GM19351 (cell line): ENCODE data around the gene COL1A1.

Source experiments
- ATAC-seq: cut with Tn5 transposase; IDR thresholded peaks from one replicate; pipeline ENCODE4 v1.9.1; 2021; ENCODE audit warnings: mild to moderate bottlenecking, moderate library complexity; ENCODE audit not compliant: unreplicated experiment

COL1A1 gene

DNA sequence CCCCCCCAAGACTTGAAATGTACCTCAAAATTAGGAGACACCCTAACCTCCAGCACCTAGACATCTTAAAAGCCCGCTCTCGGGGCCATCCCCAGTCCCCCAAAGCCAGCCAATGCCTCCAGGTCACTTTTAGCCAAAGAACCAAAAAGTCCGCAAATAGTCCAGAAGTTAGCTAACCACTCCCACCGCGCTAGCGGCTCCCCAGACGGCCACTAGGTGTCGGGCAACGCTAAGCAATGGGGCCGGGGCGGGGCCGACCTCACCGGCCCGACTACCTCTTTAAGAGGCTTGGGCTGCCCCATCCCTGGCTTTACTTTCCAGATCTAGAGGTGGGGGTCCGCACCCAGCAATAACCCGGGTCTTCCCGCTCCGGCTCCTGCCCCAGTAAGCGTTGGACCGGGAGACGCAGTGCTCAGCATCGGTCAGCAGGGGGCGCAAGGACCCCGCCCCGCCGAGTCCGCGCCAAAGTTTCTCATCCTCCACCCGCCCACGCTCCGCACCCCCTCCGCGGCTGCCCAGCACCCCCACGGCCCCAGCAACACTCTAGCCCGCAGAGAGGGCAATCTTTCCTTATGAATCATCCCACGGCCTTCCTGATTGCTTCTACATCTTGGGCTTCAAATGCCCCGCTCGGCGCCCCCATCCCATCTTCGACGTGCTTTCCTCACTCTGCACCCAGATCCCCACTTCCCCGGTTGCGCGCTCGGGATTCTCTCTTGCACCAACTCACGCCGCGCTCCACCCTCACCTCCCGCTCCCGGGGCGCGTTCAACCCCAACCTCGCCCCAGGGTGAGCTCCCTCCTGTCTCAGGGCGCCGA is 765 bp downstream of the COL1A1 start:
- ATAC-seq: peak; percentile 63

DNA sequence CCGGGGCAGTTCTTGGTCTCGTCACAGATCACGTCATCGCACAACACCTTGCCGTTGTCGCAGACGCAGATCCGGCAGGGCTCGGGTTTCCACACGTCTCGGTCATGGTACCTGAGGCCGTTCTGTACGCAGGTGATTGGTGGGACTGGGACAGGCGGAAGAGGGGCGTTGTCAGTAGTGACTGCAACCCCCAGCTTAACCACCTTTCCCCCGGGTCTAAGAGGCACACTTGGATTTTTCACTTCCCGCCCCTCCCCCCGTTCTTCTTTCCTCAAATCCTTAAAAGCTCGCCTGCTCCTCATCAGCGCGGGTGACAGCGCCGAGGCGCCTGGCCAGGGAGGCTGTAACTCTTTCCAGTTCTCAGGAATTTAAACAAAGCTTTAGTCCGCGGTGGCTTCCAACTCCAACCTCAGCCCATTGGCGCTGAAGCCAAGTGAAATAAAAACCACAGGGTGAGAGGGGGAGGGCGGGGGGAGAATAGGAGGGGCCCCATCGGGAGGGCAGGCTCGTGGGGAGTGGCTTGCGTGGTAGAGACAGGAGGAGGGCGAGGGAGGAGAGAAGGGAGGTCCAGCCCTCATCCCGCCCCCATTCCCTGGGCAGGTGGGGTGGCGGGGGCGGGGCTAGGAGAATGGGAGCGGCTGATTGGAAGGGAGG is 1.5 kb downstream of the COL1A1 start:
- peak; percentile 55 for ATAC-seq

DNA sequence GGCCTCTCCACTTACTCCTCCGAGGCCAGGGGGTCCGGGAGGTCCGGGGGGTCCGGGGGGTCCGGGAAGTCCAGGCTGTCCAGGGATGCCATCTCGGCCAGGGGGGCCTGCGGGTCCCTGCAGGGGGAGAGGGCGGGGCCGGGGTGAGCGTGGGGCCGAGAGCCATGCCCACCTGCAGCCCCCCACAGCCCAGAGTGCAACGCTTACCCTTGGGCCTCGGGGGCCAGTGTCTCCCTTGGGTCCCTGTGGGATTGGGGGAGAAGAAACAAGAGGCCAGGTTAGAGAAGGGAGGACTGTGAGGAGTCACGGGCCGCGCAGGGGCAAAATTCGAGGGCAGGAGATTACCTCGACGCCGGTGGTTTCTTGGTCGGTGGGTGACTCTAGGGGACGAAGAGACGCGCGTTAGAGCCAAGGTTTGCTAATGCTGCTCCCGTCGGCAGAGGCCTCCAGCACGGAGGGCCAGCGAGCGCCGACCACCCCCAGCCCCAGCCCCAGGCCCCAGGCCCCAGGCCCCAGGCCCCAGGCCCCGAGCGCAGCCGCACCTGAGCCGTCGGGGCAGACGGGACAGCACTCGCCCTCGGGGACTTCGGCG is 2.1 kb downstream of the COL1A1 start:
- no peak for ATAC-seq

DNA sequence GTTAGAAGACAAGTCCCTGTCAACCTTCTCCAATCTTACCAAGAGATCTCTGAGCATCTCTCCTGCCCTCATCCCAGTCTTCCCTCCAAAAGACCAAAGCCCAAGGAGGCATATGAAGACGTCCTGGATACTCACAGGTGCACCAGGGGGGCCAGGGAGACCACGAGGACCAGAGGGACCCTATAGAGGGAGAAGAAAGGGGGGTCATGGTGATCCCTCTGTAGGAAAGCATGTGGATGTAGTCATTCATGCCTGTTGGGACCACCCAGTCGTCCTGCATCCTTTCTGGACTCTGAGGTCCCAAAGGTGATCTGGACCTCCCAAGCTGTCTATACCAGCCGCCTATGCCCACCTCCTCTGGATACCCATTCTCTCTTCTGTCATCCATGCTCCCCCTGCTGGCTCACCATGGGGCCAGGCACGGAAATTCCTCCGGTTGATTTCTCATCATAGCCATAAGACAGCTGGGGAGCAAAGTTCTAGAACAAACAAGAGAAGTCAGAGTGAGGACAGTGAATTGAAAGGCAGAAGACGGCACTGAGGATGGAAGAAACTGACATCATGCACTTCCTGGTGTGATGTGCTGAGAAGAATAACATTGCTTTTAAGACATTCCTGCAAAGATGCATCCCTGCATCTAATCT is 3.3 kb downstream of the COL1A1 start:
- no peak for ATAC-seq

DNA sequence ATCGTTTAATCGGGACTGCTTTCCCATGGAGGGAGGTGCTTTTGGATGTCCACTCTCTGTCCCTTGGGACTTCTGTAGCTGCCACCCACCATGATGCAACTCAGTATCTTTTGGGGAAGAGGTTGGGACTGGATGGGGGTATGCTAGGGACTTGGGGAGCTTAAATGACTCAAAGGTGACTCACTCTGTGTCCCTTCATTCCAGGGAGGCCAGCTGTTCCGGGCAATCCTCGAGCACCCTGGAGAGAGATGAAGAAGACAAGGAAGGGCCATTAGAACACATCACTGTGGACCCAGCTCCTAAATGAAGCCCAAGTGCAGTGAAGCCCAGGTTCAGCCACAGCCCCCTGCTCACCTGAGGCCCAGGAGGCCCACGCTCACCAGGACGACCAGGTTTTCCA is 4.6 kb downstream of the COL1A1 start:
- ATAC-seq: no peak

DNA sequence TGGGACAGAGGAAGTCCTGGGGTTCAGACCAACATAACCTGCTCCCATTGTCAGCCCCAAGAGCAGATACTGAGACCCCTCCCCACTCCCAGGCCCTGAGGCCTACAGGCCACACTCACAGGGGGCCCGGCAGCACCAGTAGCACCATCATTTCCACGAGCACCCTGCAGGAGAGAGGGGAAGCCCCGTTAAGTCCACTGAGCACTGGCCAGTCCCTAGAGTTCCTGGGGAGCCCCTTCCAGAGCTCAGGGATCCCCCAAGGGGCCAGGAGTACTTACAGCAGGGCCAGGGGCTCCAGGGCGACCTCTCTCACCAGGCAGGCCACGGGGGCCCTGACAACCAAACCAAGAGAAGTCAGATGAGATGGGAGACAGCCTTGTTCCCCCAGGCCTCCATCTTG is 5.4 kb downstream of the COL1A1 start:
- ATAC-seq: no peak

DNA sequence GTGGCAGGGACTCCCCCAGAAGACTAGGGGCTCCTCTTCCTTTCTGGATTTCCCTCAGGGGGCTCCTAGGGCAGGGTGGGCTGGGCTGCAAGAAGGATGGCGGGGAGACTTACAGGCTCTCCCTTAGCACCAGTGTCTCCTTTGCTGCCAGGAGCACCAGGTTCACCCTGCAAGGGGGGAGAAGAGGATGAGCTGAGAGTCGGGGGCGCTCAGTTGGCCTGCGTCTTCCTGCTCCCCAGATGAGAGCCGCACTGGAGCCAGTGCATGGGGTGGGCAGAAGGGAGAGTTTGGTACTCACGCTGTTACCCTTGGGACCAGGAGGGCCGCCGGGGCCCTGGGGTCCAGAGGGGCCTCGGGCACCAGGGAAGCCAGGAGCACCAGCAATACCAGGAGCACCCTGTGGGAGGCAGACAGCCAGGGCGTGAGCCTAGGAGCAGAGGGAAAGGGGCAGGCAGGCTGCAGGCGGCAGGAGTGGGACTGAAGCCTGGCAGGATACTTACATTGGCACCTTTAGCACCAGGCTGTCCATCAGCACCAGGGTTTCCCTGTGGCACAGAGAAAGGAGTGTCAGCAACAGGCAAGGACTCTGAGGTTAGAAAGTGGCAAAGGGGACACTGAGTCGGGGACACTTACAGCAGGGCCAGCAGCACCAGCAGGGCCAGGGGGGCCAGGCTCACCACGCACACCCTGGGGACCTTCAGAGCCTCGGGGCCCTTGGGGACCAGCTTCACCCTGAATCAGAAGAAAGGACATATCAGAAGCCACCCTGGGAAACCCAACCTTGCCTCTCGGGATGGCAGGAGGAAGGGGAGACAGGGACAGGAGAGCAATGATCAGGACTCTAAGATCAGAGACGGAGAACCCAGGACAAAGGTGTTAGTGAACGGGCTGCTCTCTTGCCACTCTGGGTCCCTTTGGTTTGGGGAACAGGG is 6.2 kb downstream of the COL1A1 start:
- ATAC-seq: no peak

DNA sequence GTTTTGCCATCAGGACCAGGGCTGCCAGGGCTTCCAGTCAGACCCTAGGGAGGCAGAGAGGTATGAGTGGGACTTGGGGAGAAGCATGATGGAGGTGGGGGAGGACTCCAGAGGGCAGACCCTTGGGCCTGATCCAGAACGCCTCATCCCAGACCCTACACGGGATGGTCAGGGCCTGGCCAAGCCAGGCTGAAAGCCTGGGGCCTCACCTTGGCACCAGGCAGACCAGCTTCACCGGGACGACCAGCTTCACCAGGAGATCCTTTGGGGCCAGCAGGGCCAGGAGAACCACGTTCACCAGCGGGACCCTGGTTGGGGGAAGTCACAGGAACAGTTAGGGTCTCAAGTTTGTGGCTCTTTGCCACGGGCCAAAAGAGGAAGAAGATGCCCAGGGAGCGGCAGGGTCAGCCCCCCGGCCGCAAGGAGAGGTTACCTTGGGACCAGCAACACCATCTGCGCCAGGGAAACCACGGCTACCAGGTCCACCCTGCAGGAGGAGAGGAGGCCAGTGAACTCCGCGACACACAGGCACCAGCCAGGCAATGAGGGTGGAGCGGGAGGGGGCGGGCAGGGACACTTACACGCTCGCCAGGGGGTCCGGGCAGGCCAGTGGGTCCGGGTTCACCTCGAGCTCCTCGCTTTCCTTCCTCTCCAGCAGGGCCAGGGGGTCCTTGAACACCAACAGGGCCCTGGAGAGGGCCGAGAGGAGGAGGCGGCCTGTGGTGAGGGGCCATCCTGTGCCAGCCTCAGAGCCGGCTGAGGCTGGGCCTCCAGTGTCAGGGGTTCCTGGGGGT is 7.1 kb downstream of the COL1A1 start:
- ATAC-seq: no peak

DNA sequence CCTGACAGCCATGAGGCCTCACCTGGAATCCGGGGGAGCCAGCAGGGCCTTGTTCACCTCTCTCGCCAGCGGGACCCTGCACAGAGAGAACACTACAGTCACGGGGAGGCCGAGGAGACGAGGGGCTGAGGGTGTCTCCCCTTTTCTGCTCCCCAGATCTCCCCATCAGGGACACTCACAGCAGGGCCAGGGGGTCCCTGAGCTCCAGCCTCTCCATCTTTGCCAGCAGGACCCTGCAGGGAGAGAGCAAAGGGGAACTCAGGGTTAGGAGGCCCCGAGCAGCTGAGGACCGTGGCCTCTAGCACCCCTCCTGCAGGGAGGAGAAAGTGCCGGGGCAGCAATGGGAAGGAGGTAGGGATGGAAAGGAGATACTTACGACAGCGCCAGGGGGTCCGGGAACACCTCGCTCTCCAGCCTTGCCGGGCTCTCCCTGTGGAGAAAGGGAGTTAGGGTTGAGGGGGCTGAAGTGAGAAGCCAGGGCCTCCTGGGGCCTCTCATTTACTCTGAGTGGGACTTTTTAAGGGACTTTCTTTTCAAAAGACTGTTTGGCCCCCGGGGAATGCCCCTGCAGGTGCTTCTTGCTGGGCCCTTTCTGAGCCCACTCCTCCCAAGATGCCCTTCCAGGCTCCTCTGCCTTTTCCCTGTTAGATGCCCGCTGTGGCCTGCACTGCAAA is 8.7 kb downstream of the COL1A1 start:
- no peak for ATAC-seq

DNA sequence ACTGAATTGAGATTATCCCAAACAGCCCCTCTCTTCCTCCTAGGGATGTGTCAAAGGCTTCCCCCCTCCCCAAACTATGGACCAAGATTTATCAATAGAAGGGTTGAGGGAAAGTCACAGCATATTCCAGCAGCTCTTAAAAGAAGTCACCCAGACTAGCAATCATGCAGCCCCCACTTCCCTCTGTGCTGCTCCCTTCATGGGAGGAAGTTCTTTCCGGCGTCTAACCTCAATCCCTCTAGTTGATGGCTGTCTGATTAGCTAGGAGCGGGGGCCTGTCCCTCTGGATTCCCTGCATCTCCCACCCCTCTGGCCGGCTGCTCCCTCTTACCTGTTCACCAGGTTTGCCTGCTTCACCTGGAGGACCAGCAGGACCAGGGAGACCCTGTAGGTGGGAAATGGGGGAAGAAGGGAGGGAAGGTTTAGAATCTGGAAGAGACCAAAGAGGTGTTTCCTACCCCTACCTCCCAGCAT is 9.2 kb downstream of the COL1A1 start:
- no peak for ATAC-seq

DNA sequence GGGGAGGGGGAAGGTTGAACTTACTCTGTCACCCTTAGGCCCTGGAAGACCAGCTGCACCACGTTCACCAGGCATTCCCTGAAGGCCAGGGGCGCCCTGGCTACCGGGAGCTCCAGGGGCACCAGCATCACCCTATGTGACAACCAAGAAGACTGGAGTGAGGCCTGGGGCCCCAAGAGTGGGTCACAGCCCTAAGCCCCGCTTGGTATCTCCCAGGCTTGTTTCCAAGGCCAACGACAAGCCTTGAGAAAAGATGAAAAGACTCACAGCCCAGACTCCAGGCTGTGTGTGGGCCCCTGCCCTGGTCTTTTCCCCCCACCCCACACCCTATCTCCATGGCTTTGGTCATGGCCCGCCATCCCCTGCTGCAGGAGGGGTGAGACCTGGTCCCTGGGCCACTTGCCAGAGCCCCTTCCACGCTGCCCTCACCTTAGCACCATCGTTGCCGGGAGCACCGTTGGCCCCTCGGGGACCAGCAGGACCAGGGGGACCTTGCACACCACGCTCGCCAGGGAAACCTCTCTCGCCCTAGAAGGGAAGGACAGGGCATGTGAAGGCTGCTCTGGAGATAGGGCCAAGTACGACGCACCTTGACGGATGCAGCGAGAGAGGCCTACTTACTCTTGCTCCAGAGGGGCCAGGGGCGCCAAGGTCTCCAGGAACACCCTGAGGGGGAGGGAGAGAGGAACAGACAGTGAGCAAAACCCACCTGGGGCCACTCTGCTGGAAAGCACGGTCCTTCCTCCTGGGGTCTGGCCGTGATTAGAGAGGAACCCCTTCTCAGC is 9.9 kb downstream of the COL1A1 start:
- ATAC-seq: no peak

DNA sequence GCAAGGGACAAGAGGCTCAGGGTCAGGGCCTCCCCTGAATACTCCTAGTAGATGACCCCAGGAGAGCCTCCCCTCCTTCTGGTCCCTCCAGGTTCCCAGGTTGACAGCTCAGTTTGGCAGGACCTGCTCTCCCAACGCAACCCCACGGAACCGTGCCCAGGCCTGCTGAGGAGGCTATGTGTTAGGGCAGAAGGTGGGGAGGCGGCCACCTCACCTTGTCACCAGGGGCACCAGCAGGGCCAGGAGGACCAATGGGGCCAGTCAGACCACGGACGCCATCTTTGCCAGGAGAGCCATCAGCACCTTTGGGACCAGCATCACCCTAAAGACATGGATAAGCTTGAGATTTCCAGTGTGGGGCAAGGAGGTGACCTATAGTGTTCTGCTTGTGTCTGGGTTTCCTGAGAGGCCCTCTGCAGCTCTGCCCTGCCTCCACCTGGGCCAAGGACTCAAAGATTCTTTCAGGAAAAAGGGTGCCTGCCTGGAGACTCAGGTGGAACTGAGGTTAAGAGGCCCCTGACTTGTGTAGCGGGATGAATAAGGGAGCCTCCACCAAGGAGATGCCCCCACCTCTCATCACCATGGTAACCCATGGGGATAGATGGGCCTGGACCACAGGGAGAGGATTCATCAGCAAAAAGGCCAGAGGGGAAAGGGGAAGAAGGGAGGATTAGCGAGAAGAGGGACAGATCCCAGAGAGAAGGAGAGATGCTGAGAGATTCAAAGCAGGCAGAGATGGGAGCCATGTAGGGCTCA is 10.7 kb downstream of the COL1A1 start:
- ATAC-seq: no peak

DNA sequence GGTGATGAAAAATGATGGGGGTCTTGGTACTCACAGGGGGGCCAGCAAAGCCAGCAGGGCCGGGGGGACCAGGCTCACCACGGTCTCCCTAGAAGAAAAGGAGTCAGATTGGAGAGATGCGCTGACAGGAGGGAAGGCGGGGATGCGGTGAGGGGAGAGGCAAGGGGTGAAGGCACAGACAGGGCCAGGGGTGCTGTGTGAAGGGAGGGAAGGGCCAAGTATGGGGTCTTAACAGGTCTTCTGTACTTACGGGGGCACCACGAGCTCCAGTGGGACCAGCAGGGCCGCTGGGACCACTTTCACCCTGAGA is 11.2 kb downstream of the COL1A1 start:
- no peak for ATAC-seq

DNA sequence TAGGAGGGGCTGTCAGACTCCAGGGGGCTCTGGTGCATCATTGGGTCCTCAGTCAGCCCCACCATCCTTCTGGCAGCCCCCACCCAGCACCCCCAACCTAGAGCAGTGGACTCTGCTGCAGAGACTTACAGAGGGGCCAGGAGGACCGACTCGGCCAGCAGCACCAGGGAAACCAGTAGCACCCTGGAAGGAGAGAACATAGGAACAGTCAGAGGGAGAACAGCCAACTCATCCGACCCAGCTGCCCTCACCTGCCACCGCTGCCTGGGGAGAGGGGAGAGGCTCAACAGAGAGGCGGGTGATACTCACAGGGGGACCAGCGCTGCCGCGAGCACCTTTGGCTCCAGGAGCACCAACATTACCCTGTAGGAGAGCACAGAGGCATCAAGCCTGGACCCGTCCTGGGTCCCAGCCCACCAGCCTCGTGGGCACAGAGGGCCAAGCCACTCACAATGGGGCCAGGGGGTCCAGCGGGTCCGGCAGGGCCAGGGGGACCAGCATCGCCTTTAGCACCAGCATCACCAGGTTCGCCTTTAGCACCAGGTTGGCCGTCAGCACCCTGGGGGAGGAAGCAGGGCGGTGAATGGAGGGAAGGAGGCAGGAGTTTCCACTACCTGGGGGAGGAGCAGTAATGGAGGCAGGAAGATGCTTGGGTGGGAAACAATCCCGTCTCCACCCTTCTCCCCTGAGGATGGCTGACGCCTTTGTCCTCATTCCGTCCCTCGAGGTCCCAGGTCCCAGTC is 11.7 kb downstream of the COL1A1 start:
- no peak for ATAC-seq

DNA sequence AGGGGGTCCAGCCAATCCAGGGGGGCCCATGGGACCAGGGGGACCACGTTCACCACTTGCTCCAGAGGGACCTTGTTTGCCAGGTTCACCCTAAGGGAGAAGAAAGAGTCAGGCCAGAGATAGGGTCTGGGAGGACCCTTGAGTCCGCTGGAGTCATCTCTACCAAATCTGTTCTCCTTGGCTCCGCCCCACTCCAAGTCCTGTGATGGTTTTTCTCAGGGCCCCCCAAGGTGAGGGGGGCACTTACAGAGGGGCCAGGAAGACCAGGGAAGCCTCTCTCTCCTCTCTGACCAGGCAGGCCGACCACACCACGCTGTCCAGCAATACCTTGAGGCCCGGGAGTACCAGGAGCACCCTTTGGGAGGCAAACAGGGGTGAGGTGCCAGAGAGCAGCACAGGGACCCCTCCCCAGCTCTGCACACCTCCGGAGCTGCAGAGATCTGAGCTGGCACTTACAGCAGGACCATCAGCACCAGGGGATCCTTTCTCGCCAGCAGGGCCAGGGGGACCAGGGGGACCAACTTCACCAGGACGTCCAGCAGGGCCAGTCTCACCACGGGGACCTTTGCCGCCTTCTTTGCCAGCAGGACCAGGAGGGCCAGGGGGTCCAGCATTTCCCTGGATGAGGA is 12.4 kb downstream of the COL1A1 start:
- no peak for ATAC-seq

DNA sequence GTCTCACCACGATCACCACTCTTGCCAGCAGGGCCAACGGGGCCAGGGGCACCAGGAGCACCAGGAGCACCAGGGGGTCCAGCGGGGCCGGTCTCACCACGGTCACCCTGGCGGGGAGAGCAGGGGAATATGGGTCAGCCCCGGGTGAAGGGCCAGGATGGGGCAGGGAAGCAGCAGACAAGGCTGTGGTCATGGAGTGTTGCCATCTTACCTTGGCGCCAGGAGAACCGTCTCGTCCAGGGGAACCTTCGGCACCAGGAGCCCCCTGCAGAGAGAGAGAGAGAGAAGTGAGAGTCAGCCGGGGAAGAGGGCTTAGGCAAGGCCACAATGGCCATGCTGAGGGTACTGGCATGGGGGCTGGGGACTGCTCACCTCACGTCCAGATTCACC is 12.9 kb downstream of the COL1A1 start:
- ATAC-seq: no peak
